HG02884 (cell line): Measurements from ENCODE around the gene THAP9.

Source experiments
- ATAC-seq: cut with Tn5 transposase; IDR thresholded peaks from one replicate; pipeline ENCODE4 v1.9.1; 2021; ENCODE audit warnings: mild to moderate bottlenecking, moderate library complexity; ENCODE audit not compliant: unreplicated experiment

Gene THAP9

GRCh38 chr4:82954212-82954611 lies 53.7 kb downstream of the THAP9 start:
- no peak for ATAC-seq

GRCh38 chr4:82957045-82957444 lies 56.5 kb downstream of the THAP9 start:
- ATAC-seq = no peak

- ATAC-seq = no peak
Measured at GRCh38 chr4:82965763-82966162, 65.2 kb downstream of the THAP9 start.

- no peak for ATAC-seq
Measured at GRCh38 chr4:82968972-82969371, 68.4 kb downstream of the THAP9 start.

- no peak for ATAC-seq
Measured at GRCh38 chr4:82969414-82969813, 68.9 kb downstream of the THAP9 start.
